OCI-LY1 (cell line): ENCODE results near the gene ZNF180.

Experiments
- H2AFZ ChIP-seq: fragments of 200-600 bp; sonication (generic), shearing (Covaris generic); 2 replicates; pipeline ENCODE4 v1.6.0; 2014; ENCODE audit warnings: antibody characterized with exemption, mild to moderate bottlenecking, low read length
- H3F3A ChIP-seq: fragments of 200-600 bp; sonication (generic), shearing (Covaris generic); 2 replicates; pipeline ENCODE4 v1.6.0; 2014; ENCODE audit warnings: mild to moderate bottlenecking, antibody characterized with exemption, low read length, moderate library complexity; ENCODE audit not compliant: insufficient read depth
- H3K27ac ChIP-seq: fragments of 200-600 bp; sonication (generic); 2 replicates; pipeline ENCODE4 v1.5.1; 2014; ENCODE audit warnings: low read length, mixed run types, mild to moderate bottlenecking, low read depth; ENCODE audit not compliant: poor library complexity, severe bottlenecking
- H3K27me3 ChIP-seq: fragments of 200-600 bp; sonication (generic); 2 replicates; pipeline ENCODE4 v1.6.0; 2014; ENCODE audit warnings: antibody characterized with exemption, mild to moderate bottlenecking, low read length, moderate library complexity; ENCODE audit not compliant: insufficient read depth
- H3K36me3 ChIP-seq: fragments of 200-600 bp; sonication (generic); 2 replicates; pipeline ENCODE4 v1.6.1; 2014; ENCODE audit warnings: mild to moderate bottlenecking, antibody characterized with exemption, low read length, moderate library complexity, mixed read lengths; ENCODE audit not compliant: insufficient read depth
- H3K4me1 ChIP-seq: fragments of 200-600 bp; sonication (generic); 2 replicates; pipeline ENCODE4 v1.5.1; 2014; ENCODE audit warnings: mild to moderate bottlenecking, low read length, moderate library complexity; ENCODE audit not compliant: insufficient read depth, severe bottlenecking
- H3K4me2 ChIP-seq: fragments of 200-600 bp; sonication (generic), shearing (Covaris generic); 2 replicates; pipeline ENCODE4 v1.6.1; 2014; ENCODE audit warnings: low read length
- H3K4me3 ChIP-seq: fragments of 200-600 bp; sonication (generic); 2 replicates; pipeline ENCODE4 v1.5.1; 2014; ENCODE audit warnings: low read length, low read depth, mild to moderate bottlenecking, mixed read lengths; ENCODE audit not compliant: poor library complexity, severe bottlenecking
- H3K79me2 ChIP-seq: fragments of 200-600 bp; shearing (Covaris generic); 2 replicates; pipeline ENCODE4 v1.6.1; 2016; ENCODE audit warnings: mixed run types, low read length, mixed read lengths; ENCODE audit not compliant: insufficient read depth
- H3K9ac ChIP-seq: fragments of 200-600 bp; sonication (generic), shearing (Covaris generic); 2 replicates; pipeline ENCODE4 v1.6.1; 2014; ENCODE audit warnings: mild to moderate bottlenecking, low read length, mixed read lengths
- H3K9me2 ChIP-seq: fragments of 200-600 bp; sonication (generic), shearing (Covaris generic); 2 replicates; pipeline ENCODE4 v1.6.1; 2014; ENCODE audit warnings: low read depth, mild to moderate bottlenecking, low read length, mixed read lengths
- H3K9me3 ChIP-seq: fragments of 200-600 bp; shearing (Covaris generic); 2 replicates; pipeline ENCODE4 v1.6.1; 2014; ENCODE audit warnings: low read length, mixed read lengths
- H4K20me1 ChIP-seq: fragments of 200-600 bp; sonication (generic), shearing (Covaris generic); 2 replicates; pipeline ENCODE4 v1.6.0; 2016; ENCODE audit warnings: mild to moderate bottlenecking, low read length; ENCODE audit not compliant: insufficient read depth
- EZH2 ChIP-seq: fragments of 200-600 bp; sonication (generic), shearing (Covaris generic); IDR thresholded peaks from 2 replicates; pipeline ENCODE4 v1.8.0; 2017; ENCODE audit warnings: borderline replicate concordance, mixed run types, mild to moderate bottlenecking, antibody characterized with exemption, low read length, moderate library complexity, mixed read lengths
- TF ChIP-seq, protein P1 (sequence below): fragments of 200-600 bp; sonication (generic), shearing (Covaris generic); IDR thresholded peaks from 2 replicates; pipeline ENCODE4 v1.5.1; 2017; ENCODE audit warnings: mild to moderate bottlenecking, antibody characterized with exemption, low read length, moderate library complexity, mixed read lengths

Gene ZNF180

DNA sequence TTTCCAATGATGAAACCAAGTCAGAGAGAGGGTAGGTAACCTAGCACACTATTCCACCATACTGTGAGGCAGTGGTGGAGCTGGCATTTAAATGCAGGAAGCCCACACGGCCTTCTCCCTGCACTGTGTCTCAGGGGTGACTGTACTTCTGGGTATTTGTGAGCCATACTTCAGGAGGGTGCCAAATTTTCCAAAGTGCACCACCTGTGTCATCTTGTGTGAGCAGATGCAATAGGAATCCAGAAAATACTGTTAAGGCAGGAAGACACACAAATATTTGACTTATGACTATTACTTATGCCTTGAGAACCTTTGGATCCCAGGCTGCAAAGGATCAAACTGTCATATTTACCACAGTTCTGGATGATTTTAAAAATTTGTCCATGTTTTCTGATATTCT lies 69.4 kb downstream of the ZNF180 start:
- no peaks in the 10 kb centered on the region for H3K4me1 ChIP-seq
- no peaks in the 10 kb centered on the region for H3K27me3 ChIP-seq
- TF ChIP-seq EZH2: no peak
- TF ChIP-seq, protein P1, sequence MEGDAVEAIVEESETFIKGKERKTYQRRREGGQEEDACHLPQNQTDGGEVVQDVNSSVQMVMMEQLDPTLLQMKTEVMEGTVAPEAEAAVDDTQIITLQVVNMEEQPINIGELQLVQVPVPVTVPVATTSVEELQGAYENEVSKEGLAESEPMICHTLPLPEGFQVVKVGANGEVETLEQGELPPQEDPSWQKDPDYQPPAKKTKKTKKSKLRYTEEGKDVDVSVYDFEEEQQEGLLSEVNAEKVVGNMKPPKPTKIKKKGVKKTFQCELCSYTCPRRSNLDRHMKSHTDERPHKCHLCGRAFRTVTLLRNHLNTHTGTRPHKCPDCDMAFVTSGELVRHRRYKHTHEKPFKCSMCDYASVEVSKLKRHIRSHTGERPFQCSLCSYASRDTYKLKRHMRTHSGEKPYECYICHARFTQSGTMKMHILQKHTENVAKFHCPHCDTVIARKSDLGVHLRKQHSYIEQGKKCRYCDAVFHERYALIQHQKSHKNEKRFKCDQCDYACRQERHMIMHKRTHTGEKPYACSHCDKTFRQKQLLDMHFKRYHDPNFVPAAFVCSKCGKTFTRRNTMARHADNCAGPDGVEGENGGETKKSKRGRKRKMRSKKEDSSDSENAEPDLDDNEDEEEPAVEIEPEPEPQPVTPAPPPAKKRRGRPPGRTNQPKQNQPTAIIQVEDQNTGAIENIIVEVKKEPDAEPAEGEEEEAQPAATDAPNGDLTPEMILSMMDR: no peak
- H3K27ac ChIP-seq: no peak overlapping the region
- H3K9me2 ChIP-seq: no peaks in the 10 kb centered on the region
- H2AFZ ChIP-seq: no peak overlapping the region
- no peaks in the 10 kb centered on the region for H3F3A ChIP-seq
- no peak overlapping the region for H3K4me2 ChIP-seq
- H3K79me2 ChIP-seq: no peaks in the 10 kb centered on the region
- H3K9ac ChIP-seq: no peak overlapping the region
- no peaks in the 10 kb centered on the region for H4K20me1 ChIP-seq
- no peaks in the 10 kb centered on the region for H3K9me3 ChIP-seq
- no peaks in the 10 kb centered on the region for H3K36me3 ChIP-seq
- no peak overlapping the region for H3K4me3 ChIP-seq
